Retinal pigment epithelial cell (primary cell): ENCODE data around the gene CCDC51.

ENCODE experiments used
- DNase-seq: peaks from one replicate; pipeline ENCODE4 v3.0.0-alpha.2; 2010; ENCODE audit warnings: low read depth
- H3K4me3 ChIP-seq: 2 replicates; pipeline ENCODE4 v1.5.1; 2011; ENCODE audit warnings: mild to moderate bottlenecking, low read length, control low read depth, moderate library complexity
- CTCF ChIP-seq: conservative IDR thresholded peaks from 2 replicates; pipeline ENCODE4 v1.5.1; 2011; ENCODE audit warnings: low read depth, low read length, control low read depth, inconsistent platforms

The CCDC51 gene

GRCh38 chr3:48423241-48423882 is 16.6 kb downstream of the CCDC51 start:
- DNase-seq: no peak
- TF ChIP-seq CTCF: no peak
- H3K4me3 ChIP-seq: no peak overlapping the region

GRCh38 chr3:48422681-48423080 is 17.2 kb downstream of the CCDC51 start:
- DNase-seq: no peak
- no peak overlapping the region for H3K4me3 ChIP-seq
- no peak for TF ChIP-seq CTCF

- no peak for DNase-seq
These were observed 17.6 kb downstream of the CCDC51 start for GRCh38 chr3:48422272-48422671.

GRCh38 chr3:48420561-48420960 is 19.4 kb downstream of the CCDC51 start:
- no peak for TF ChIP-seq CTCF
- no peak overlapping the region for H3K4me3 ChIP-seq
- no peak for DNase-seq

More at GRCh38 chr3:48422272-48422671, 17.6 kb downstream of the CCDC51 start:
- TF ChIP-seq CTCF: peak; percentile 24
- H3K4me3 ChIP-seq: no peak overlapping the region

- DNase-seq: no peak
- no peak for TF ChIP-seq CTCF
- H3K4me3 ChIP-seq: no peak overlapping the region
These were observed 20.3 kb downstream of the CCDC51 start for GRCh38 chr3:48419597-48419996.

- no peak overlapping the region for H3K4me3 ChIP-seq
- TF ChIP-seq CTCF: no peak
- no peak for DNase-seq
These were observed 20.8 kb downstream of the CCDC51 start for GRCh38 chr3:48419149-48419548.

GRCh38 chr3:48418651-48419050 is 21.3 kb downstream of the CCDC51 start:
- TF ChIP-seq CTCF: no peak
- no peak for DNase-seq
- H3K4me3 ChIP-seq: no peak overlapping the region
